A549 (cell line): Measurements from ENCODE around the gene ZNF672. TPM values are rescaled to one million over a fixed set of nuclear protein-coding genes. Genes with fewer than 3 reads are reported as not detected.
"Not testable (repeated sequence)": the region's sequence is repeated elsewhere in the genome, so short reads cannot be mapped to it uniquely, and the experiment has no call there.

Experiments
- ATAC-seq, 2 experiments: fragments of 200-7000 bp in 1 of 2; fragments of >200 bp in 1 of 2; cut with Nextera tagmentation in 1 of 2; cut with Tn5 transposase in 1 of 2; 3 replicates each; pipeline versions ENCODE4 v1.8.0 to v1.9.1; 2018 to 2020; ENCODE audit warnings: mild to moderate bottlenecking in 1 of 2, moderate library complexity in 1 of 2
- CTCF ChIA-PET: fragments of 300-600 bp; sonication (Branson Sonifier 250); formaldehyde crosslinking; extraction: SDS; loops from one replicate; lab custom pipeline; 2021; ENCODE audit warnings: antibody characterized with exemption, inconsistent platforms; lab: Yijun Ruan, JAX
- POLR2A ChIA-PET: fragments of 350-600 bp; formaldehyde crosslinking; extraction: SDS; loops from one replicate; lab custom pipeline; 2021; ENCODE audit warnings: antibody characterized with exemption, inconsistent platforms; lab: Yijun Ruan, JAX
- DNase-seq, 2 experiments: peaks; one replicate each; pipeline versions ENCODE4 v3.0.0 to v3.0.0-alpha.2; 2011 to 2016; ENCODE audit warnings: low read depth in 1 of 2, low spot score in 1 of 2
- FAIRE-seq: peaks from 2 replicates; lab custom pipeline; 2011; peaks lifted over from hg19 to GRCh38; lab: Jason Lieb, UNC
- H3K27ac ChIP-seq, 2 experiments: fragments of >200 bp; sonication (Bioruptor Twin); formaldehyde crosslinking; 3 replicates each; pipeline ENCODE4 v1.5.1; 2016 to 2017
- H3K4me1 ChIP-seq: fragments of >200 bp; sonication (Bioruptor Twin); formaldehyde crosslinking; 3 replicates; pipeline ENCODE4 v1.6.1; 2016
- H3K4me2 ChIP-seq: fragments of >200 bp; sonication (Bioruptor Twin); formaldehyde crosslinking; 3 replicates; pipeline ENCODE4 v1.6.1; 2016
- H3K4me3 ChIP-seq: fragments of >200 bp; sonication (Bioruptor Twin); formaldehyde crosslinking; 3 replicates; pipeline ENCODE4 v1.5.1; 2016
- H3K9me3 ChIP-seq: fragments of >200 bp; sonication (Bioruptor Twin); formaldehyde crosslinking; 3 replicates; pipeline ENCODE4 v1.6.1; 2016
- BHLHE40 ChIP-seq: IDR thresholded peaks from 2 replicates; pipeline ENCODE4 v1.6.1; 2012; ENCODE audit warnings: low read depth, low read length, inconsistent platforms
- CHD2 ChIP-seq: fragments of 150-350 bp; IDR thresholded peaks from 2 replicates; pipeline ENCODE4 v1.6.1; 2014; ENCODE audit warnings: low read length; ENCODE audit not compliant: partially characterized antibody
- EP300 ChIP-seq, 2 experiments: fragments of >200 bp; sonication (Bioruptor Twin); formaldehyde crosslinking; IDR thresholded peaks; 2 replicates in 1 of 2; 3 replicates in 1 of 2; pipeline ENCODE4 v1.6.1; 2016 to 2017
- ESRRA ChIP-seq: fragments of 150-350 bp; IDR thresholded peaks from 2 replicates; pipeline ENCODE4 v1.6.1; 2014; ENCODE audit warnings: mild to moderate bottlenecking, low read length, borderline replicate concordance
- FOSL2 ChIP-seq, 2 experiments: fragments of 450-650 bp in 1 of 2; fragments of >200 bp in 1 of 2; sonication (Bioruptor Twin) in 1 of 2; formaldehyde crosslinking; IDR thresholded peaks; 2 replicates each; pipeline versions ENCODE4 v1.5.0 to v1.6.1; 2016 to 2020; ENCODE audit warnings: mild to moderate bottlenecking in 1 of 2, moderate library complexity in 1 of 2
- FOXS1 ChIP-seq: fragments of 250-450 bp; sonication (Bioruptor Pico); IDR thresholded peaks from 2 replicates; pipeline ENCODE4 v1.5.0; 2020; ENCODE audit warnings: mild to moderate bottlenecking, moderate library complexity
- HOXA7 ChIP-seq: fragments of 250-450 bp; sonication (Bioruptor Pico); IDR thresholded peaks from 2 replicates; pipeline ENCODE4 v1.5.0; 2020; ENCODE audit warnings: mild to moderate bottlenecking, moderate library complexity
- HOXB13 ChIP-seq: fragments of 250-450 bp; sonication (Bioruptor Pico); IDR thresholded peaks from 2 replicates; pipeline ENCODE4 v1.5.0; 2020; ENCODE audit warnings: low read depth, mild to moderate bottlenecking, moderate library complexity
- KDM5A ChIP-seq: fragments of 200-600 bp; sonication (generic); IDR thresholded peaks from 2 replicates; pipeline ENCODE4 v1.6.1; 2016; ENCODE audit warnings: antibody characterized with exemption, mild to moderate bottlenecking
- SMC3 ChIP-seq: fragments of >200 bp; sonication (Bioruptor Twin); formaldehyde crosslinking; IDR thresholded peaks from 3 replicates; pipeline ENCODE4 v1.6.1; 2018; ENCODE audit warnings: inconsistent platforms
- SREBF2 ChIP-seq: fragments of 450-650 bp; IDR thresholded peaks from 2 replicates; pipeline ENCODE4 v1.6.1; 2014; ENCODE audit warnings: mild to moderate bottlenecking, moderate library complexity
- TFCP2L1 ChIP-seq: fragments of 250-450 bp; sonication (Bioruptor Pico); IDR thresholded peaks from 2 replicates; pipeline ENCODE4 v1.5.0; 2021; ENCODE audit warnings: mild to moderate bottlenecking
- ZC3H11A ChIP-seq: fragments of 450-650 bp; IDR thresholded peaks from 2 replicates; pipeline ENCODE4 v1.6.1; 2014; ENCODE audit warnings: antibody characterized with exemption, mild to moderate bottlenecking
- WGBS: methylation state at CpG from one replicate; pipeline ENCODE4 v1.1.6; 2017; ENCODE audit errors: missing lambda C conversion rate; 5-methylcytosine and 5-hydroxymethylcytosine counted together
- polyA plus RNA-seq, 4 experiments: library from polyadenylated mRNA; depleted of rRNA in 3 of 4; stranded (reverse); fragments of >200 nt; fragmentation: RNase III in 1 of 4; extraction: RNeasy Plus Mini Kit Qiagen cat#74134 plus additional on column Dnase treatment in 1 of 4; gene quantifications; 2 replicates in 3 of 4; 3 replicates in 1 of 4; pipeline ENCODE4 v1.2.3, GENCODE V29; 2011 to 2017
- TF ChIP-seq, protein P1 (sequence below): fragments of 250-450 bp; sonication (Bioruptor Pico); IDR thresholded peaks from 2 replicates; pipeline ENCODE4 v1.5.0; 2021; ENCODE audit warnings: mild to moderate bottlenecking, moderate library complexity, borderline replicate concordance
- TF ChIP-seq, protein P2 (sequence below): IDR thresholded peaks from 2 replicates; pipeline ENCODE4 v1.6.1; 2012
- TF ChIP-seq, protein P3 (sequence below): fragments of 450-650 bp; IDR thresholded peaks from 2 replicates; pipeline ENCODE4 v1.6.1; 2014; ENCODE audit warnings: antibody characterized with exemption
- TF ChIP-seq, protein P4 (sequence below): fragments of 250-450 bp; sonication (Bioruptor Pico); IDR thresholded peaks from 2 replicates; pipeline ENCODE4 v1.5.0; 2020; ENCODE audit warnings: low read depth, mild to moderate bottlenecking, moderate library complexity

ZNF672 gene
- polyA plus RNA-seq, 2 of the 4 experiments (the other 2 are of a cell fraction) = 18.9 to 20.6 TPM

DNA sequence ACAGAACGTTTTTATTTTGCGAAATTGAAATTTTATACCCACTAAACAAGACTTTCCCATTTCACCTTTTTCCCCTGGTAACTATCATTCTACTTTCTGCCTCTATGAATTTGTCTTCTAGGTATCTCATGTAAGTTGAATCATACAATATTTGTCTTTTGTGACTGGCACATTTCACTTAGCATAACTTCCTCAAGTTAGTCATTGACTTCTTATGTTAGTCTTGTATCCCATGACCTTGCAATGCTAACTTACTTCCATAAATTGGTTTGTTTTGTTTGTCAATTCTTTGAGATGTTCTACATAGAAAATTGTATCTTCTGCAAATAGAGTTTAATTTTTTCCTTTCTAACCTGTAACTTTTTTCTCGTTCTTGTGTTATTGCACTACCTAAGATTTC lies 39.2 kb upstream of the ZNF672 start (continued):
- no peak for TF ChIP-seq EP300 (IDR thresholded peaks at IDR 0.05)

DNA sequence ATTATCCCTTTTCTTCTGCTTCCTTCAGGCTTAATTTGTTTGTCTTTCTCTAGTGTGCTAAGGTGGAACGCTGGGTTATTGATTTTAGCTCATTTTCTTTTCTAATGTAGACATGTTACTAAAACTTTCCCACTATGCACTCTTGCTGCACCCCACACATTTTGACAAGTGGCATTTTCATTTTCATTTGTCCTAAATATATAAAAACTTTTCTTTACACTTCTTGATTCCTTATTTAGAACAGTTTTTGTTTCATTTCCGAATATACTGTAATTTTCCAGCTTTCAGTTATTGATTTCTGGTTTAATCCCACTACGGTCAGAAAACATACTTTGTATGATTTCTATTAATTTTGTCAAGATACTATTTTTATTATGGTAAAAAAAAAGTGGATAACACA lies 37.6 kb upstream of the ZNF672 start:
- H3K4me1 ChIP-seq = no peaks in the 10 kb centered on the region
- H3K4me2 ChIP-seq = no peak overlapping the region
- ChIA-PET POLR2A (no interaction called here), CTCF (no interaction called here)
- no peak for ATAC-seq
- no peak for TF ChIP-seq FOSL2 (IDR thresholded peaks at IDR 0.05)
- no peak for TF ChIP-seq FOSL2 (CRISPR knock-in tag; IDR thresholded peaks at IDR 0.05)
- no peak for TF ChIP-seq CHD2
- TF ChIP-seq FOXS1 (CRISPR knock-in tag) = no peak
- TF ChIP-seq, protein P1, sequence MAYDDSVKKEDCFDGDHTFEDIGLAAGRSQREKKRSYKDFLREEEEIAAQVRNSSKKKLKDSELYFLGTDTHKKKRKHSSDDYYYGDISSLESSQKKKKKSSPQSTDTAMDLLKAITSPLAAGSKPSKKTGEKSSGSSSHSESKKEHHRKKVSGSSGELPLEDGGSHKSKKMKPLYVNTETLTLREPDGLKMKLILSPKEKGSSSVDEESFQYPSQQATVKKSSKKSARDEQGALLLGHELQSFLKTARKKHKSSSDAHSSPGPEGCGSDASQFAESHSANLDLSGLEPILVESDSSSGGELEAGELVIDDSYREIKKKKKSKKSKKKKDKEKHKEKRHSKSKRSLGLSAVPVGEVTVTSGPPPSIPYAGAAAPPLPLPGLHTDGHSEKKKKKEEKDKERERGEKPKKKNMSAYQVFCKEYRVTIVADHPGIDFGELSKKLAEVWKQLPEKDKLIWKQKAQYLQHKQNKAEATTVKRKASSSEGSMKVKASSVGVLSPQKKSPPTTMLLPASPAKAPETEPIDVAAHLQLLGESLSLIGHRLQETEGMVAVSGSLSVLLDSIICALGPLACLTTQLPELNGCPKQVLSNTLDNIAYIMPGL (CRISPR knock-in tag) = no peak
- no peak for TF ChIP-seq SMC3
- whole genome bisulfite sequencing = 23% methylated on average over 3 of the region's 3 CpGs
- H3K27ac ChIP-seq = no peak overlapping the region
- H3K4me3 ChIP-seq = no peak overlapping the region
- no peak for FAIRE-seq
- no peak for DNase-seq
- H3K9me3 ChIP-seq = no peaks in the 10 kb centered on the region

DNA sequence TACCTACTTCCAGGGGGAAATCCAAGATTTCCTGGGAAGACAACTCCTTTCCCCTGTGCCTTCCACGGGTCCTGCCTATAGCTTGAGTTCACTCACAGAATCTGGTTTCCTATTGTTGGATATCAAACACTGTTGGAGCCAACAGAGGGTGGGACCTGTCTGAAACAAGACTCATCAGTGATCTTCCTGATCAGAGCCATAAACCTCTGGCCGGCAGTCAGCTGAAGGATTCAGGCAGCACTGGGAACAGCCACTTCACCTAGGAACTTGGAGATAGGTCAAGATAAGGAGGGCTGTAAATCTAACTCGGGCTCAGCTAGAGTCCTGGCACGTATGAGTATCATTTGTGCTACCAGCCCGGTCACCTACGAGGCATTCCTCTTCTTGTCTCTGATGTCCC lies 35.6 kb upstream of the ZNF672 start:
- TF ChIP-seq ESRRA (no peak), TFCP2L1 (CRISPR knock-in tag) (no peak), HOXA7 (CRISPR knock-in tag) (no peak), SREBF2 (no peak), ZC3H11A (no peak), HOXB13 (no peak), BHLHE40 (no peak), KDM5A (no peak)
- TF ChIP-seq, protein P1 (CRISPR knock-in tag) = no peak
- TF ChIP-seq, protein P2, sequence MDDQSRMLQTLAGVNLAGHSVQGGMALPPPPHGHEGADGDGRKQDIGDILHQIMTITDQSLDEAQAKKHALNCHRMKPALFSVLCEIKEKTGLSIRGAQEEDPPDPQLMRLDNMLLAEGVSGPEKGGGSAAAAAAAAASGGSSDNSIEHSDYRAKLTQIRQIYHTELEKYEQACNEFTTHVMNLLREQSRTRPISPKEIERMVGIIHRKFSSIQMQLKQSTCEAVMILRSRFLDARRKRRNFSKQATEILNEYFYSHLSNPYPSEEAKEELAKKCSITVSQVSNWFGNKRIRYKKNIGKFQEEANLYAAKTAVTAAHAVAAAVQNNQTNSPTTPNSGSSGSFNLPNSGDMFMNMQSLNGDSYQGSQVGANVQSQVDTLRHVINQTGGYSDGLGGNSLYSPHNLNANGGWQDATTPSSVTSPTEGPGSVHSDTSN = no peak
- TF ChIP-seq, protein P3, sequence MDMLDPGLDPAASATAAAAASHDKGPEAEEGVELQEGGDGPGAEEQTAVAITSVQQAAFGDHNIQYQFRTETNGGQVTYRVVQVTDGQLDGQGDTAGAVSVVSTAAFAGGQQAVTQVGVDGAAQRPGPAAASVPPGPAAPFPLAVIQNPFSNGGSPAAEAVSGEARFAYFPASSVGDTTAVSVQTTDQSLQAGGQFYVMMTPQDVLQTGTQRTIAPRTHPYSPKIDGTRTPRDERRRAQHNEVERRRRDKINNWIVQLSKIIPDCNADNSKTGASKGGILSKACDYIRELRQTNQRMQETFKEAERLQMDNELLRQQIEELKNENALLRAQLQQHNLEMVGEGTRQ = no peak
- TF ChIP-seq, protein P4, sequence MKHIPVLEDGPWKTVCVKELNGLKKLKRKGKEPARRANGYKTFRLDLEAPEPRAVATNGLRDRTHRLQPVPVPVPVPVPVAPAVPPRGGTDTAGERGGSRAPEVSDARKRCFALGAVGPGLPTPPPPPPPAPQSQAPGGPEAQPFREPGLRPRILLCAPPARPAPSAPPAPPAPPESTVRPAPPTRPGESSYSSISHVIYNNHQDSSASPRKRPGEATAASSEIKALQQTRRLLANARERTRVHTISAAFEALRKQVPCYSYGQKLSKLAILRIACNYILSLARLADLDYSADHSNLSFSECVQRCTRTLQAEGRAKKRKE (CRISPR knock-in tag) = no peak
- Histone ChIP-seq H3K4me1 (no peaks in the 10 kb centered on the region), H3K4me3 (no peak overlapping the region), H3K9me3 (no peaks in the 10 kb centered on the region), H3K27ac (no peak overlapping the region), H3K4me2 (no peak overlapping the region)
- FAIRE-seq = no peak
- no peak for DNase-seq
- CTCF ChIA-PET = interaction anchor here (0.6 kb wide), 1 partner anchor 102 kb away, joined by 3 read pairs; no protein-coding TSS in a partner anchor
- no peak for ATAC-seq
- POLR2A ChIA-PET = no interaction called here
- 27% methylated on average over 6 of the region's 6 CpGs for WGBS

DNA sequence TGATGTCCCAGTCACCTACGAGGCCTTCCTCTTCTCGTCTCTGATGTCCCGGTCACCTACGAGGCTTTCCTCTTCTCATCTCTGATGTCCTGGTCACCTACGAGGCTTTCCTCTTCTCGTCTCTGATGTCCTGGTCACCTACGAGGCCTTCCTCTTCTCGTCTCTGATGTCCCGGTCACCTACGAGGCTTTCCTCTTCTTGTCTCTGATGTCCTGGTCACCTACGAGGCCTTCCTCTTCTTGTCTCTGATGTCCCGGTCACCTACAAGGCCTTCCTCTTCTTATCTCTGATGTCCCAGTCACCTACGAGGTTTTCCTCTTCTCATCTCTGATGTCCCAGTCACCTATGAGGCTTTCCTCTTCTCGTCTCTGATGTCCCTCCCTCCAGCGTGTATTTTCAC lies 34.5 kb upstream of the ZNF672 start:
- DNase-seq, FAIRE-seq, H3K4me1 ChIP-seq, H3K4me3 ChIP-seq, H3K27ac ChIP-seq, POLR2A ChIA-PET, H3K4me2 ChIP-seq, ATAC-seq, H3K9me3 ChIP-seq: not testable (repeated sequence)
- WGBS = 57% methylated on average over 15 of the region's 15 CpGs
- CTCF ChIA-PET = interaction anchor here (1.7 kb wide), 1 partner anchor 184 kb away, joined by 5 read pairs; no protein-coding TSS in a partner anchor
